Neuronal stem cell (in vitro differentiated cells): ENCODE results near the gene MAPKAP1.

Experiments
- DNase-seq: peaks from one replicate; pipeline ENCODE4 v3.0.0-alpha.2; 2013; ENCODE audit warnings: low spot score
- H2AFZ ChIP-seq: one replicate; pipeline ENCODE4 v1.6.1; 2013; ENCODE audit warnings: mild to moderate bottlenecking, low read length, inconsistent platforms
- H2AK5ac ChIP-seq: 2 replicates; pipeline ENCODE4 v1.6.1; 2013; ENCODE audit warnings: low read depth, mild to moderate bottlenecking, inconsistent platforms, low read length, moderate library complexity, mixed read lengths
- H2BK120ac ChIP-seq: 2 replicates; pipeline ENCODE4 v1.6.1; 2013; ENCODE audit warnings: low read depth, mild to moderate bottlenecking, inconsistent platforms, low read length, moderate library complexity, mixed read lengths
- H2BK12ac ChIP-seq: one replicate; pipeline ENCODE4 v1.6.1; 2013; ENCODE audit warnings: low read length, inconsistent platforms
- H2BK15ac ChIP-seq: 2 replicates; pipeline ENCODE4 v1.6.1; 2013; ENCODE audit warnings: mild to moderate bottlenecking, low read length, inconsistent platforms, mixed read lengths
- H2BK5ac ChIP-seq: one replicate; pipeline ENCODE4 v1.6.1; 2013; ENCODE audit warnings: inconsistent platforms, mild to moderate bottlenecking, low read length, moderate library complexity
- H3K14ac ChIP-seq: one replicate; pipeline ENCODE4 v1.6.1; 2013; ENCODE audit warnings: low read length, inconsistent platforms
- H3K18ac ChIP-seq: 2 replicates; pipeline ENCODE4 v1.6.1; 2013; ENCODE audit warnings: low read length, inconsistent platforms
- H3K23ac ChIP-seq: 2 replicates; pipeline ENCODE4 v1.6.1; 2013; ENCODE audit warnings: low read depth, mild to moderate bottlenecking, mixed read lengths, low read length, inconsistent platforms; ENCODE audit not compliant: poor library complexity
- H3K27ac ChIP-seq: replicated peaks from 3 replicates; pipeline ENCODE4 v1.5.1; 2013; ENCODE audit warnings: low read length, inconsistent platforms
- H3K27me3 ChIP-seq, 3 experiments: 2 replicates each; pipeline ENCODE4 v1.6.1; 2013; ENCODE audit warnings: low read length in 3 of 3, mild to moderate bottlenecking in 2 of 3, inconsistent platforms in 1 of 3, low read depth in 1 of 3, mixed read lengths in 1 of 3, moderate library complexity in 1 of 3; ENCODE audit not compliant: control insufficient read depth in 3 of 3, insufficient read depth in 3 of 3
- H3K36me3 ChIP-seq, 2 donors: replicated peaks in 1 of 2; 2 replicates each; pipeline ENCODE4 v1.6.1; 2013; ENCODE audit warnings: low read length in 2 of 2; ENCODE audit not compliant: control insufficient read depth in 2 of 2, insufficient read depth in 2 of 2
- H3K4ac ChIP-seq: 2 replicates; pipeline ENCODE4 v1.6.1; 2013; ENCODE audit warnings: inconsistent platforms, mild to moderate bottlenecking, low read length, moderate library complexity
- H3K4me1 ChIP-seq, 2 donors: 1 replicate in 1 of 2; 2 replicates in 1 of 2; pipeline ENCODE4 v1.6.1; 2013; ENCODE audit warnings: low read length in 2 of 2, low read depth in 1 of 2; ENCODE audit not compliant: control insufficient read depth in 2 of 2, insufficient read depth in 1 of 2
- H3K4me2 ChIP-seq: one replicate; pipeline ENCODE4 v1.6.1; 2013; ENCODE audit warnings: mild to moderate bottlenecking, low read length, inconsistent platforms; ENCODE audit not compliant: insufficient read depth, poor library complexity, severe bottlenecking
- H3K4me3 ChIP-seq, 2 donors: 2 replicates each; pipeline ENCODE4 v1.5.1; 2013; ENCODE audit warnings: low read length in 2 of 2, mild to moderate bottlenecking in 2 of 2, inconsistent platforms in 1 of 2, moderate library complexity in 1 of 2
- H3K79me1 ChIP-seq: one replicate; pipeline ENCODE4 v1.6.1; 2013; ENCODE audit warnings: low read depth, mild to moderate bottlenecking, inconsistent platforms, low read length, moderate library complexity
- H3K9ac ChIP-seq: one replicate; pipeline ENCODE4 v1.6.1; 2013; ENCODE audit warnings: mild to moderate bottlenecking, low read depth, low read length, inconsistent platforms; ENCODE audit not compliant: poor library complexity
- H3K9me3 ChIP-seq, 2 donors: replicated peaks in 1 of 2; 2 replicates each; pipeline versions ENCODE3 to v1.6.1; 2013; ENCODE audit warnings: low read length in 2 of 2, mild to moderate bottlenecking in 2 of 2, inconsistent platforms in 1 of 2, low read depth in 1 of 2, mixed read lengths in 1 of 2, moderate library complexity in 1 of 2; ENCODE audit not compliant: control insufficient read depth in 2 of 2, insufficient read depth in 1 of 2
- H4K8ac ChIP-seq: one replicate; pipeline ENCODE4 v1.6.1; 2013; ENCODE audit warnings: low read depth, mild to moderate bottlenecking, inconsistent platforms, low read length, moderate library complexity
- H4K91ac ChIP-seq: one replicate; pipeline ENCODE4 v1.6.1; 2013; ENCODE audit warnings: low read length, low read depth, mild to moderate bottlenecking, inconsistent platforms; ENCODE audit not compliant: poor library complexity
- WGBS, 2 donors: extraction: QIAGEN DNeasy Blood & Tissue Kit; methylation state at CpG; one replicate each; pipeline ENCODE4 v1.1.7; 2013; ENCODE audit warnings: missing lambda C conversion rate in 2 of 2, mixed read lengths in 1 of 2; ENCODE audit not compliant: insufficient read length in 2 of 2, insufficient replicate concordance in 1 of 2; ENCODE audit errors: extremely low coverage in 2 of 2; 5-methylcytosine and 5-hydroxymethylcytosine counted together

Gene MAPKAP1

GRCh38 chr9:125431012-125431305, 276.0 kb downstream of the MAPKAP1 start:
- H3K4me3 ChIP-seq: no peak overlapping the region
- no peaks in the 10 kb centered on the region for H3K36me3 ChIP-seq
- H2BK120ac ChIP-seq: no peak overlapping the region
- no CpG with 5 or more reads among the region's 3 CpGs for WGBS, 2 donors
- H2BK12ac ChIP-seq: no peak overlapping the region
- no peaks in the 10 kb centered on the region for H3K27me3 ChIP-seq
- H4K8ac ChIP-seq: no peak overlapping the region
- no peak for DNase-seq
- no peak overlapping the region for H3K4ac ChIP-seq
- H4K91ac ChIP-seq: no peak overlapping the region
- no peak overlapping the region for H3K4me2 ChIP-seq
- no peak overlapping the region for H2AFZ ChIP-seq
- no peak overlapping the region for H2BK15ac ChIP-seq
- peaks cover 0 to 1% of the 10 kb centered on the region in 2 donors for H3K9me3 ChIP-seq
- no peak overlapping the region for H2AK5ac ChIP-seq
- H3K14ac ChIP-seq: no peak overlapping the region
- H3K79me1 ChIP-seq: no peaks in the 10 kb centered on the region
- H3K18ac ChIP-seq: no peak overlapping the region
- no peak overlapping the region for H3K23ac ChIP-seq
- H2BK5ac ChIP-seq: no peak overlapping the region
- H3K27ac ChIP-seq: no peak overlapping the region
- peaks cover 5 to 9% of the 10 kb centered on the region in 2 donors for H3K4me1 ChIP-seq
- no peak overlapping the region for H3K9ac ChIP-seq

GRCh38 chr9:125430161-125431011, 276.6 kb downstream of the MAPKAP1 start:
- Histone ChIP-seq H3K4me1 (peaks cover 5 to 9% of the 10 kb centered on the region in 2 donors), H2AK5ac (no peak overlapping the region), H3K36me3 (no peaks in the 10 kb centered on the region), H3K4ac (no peak overlapping the region), H3K9me3 (no peaks in the 10 kb centered on the region), H3K23ac (no peak overlapping the region), H4K91ac (no peak overlapping the region), H3K18ac (peak overlapping the region; percentile 58), H2AFZ (peak overlapping the region; percentile 56), H3K9ac (no peak overlapping the region), H3K27me3 (no peaks in the 10 kb centered on the region), H3K4me3 (no peak overlapping the region), H3K14ac (peak overlapping the region; percentile 22), H2BK12ac (no peak overlapping the region), H2BK5ac (peak overlapping the region; percentile 17), H2BK15ac (no peak overlapping the region), H3K79me1 (no peaks in the 10 kb centered on the region), H2BK120ac (peak overlapping the region; percentile 19), H3K4me2 (no peak overlapping the region), H3K27ac (no peak overlapping the region), H4K8ac (no peak overlapping the region)
- no peak for DNase-seq
- WGBS, 2 donors: no CpG with 5 or more reads among the region's 21 CpGs

GRCh38 chr9:125429476-125430160, 277.4 kb downstream of the MAPKAP1 start:
- Histone ChIP-seq H3K4me1 (peaks cover 5 to 9% of the 10 kb centered on the region in 2 donors), H3K14ac (no peak overlapping the region), H3K79me1 (no peaks in the 10 kb centered on the region), H4K91ac (no peak overlapping the region), H2BK5ac (peak overlapping the region; percentile 17), H4K8ac (no peak overlapping the region), H2AFZ (no peak overlapping the region), H3K36me3 (no peaks in the 10 kb centered on the region), H3K4me3 (no peak overlapping the region), H3K9ac (no peak overlapping the region), H2BK120ac (no peak overlapping the region), H3K23ac (no peak overlapping the region), H3K27ac (no peak overlapping the region), H2BK15ac (no peak overlapping the region), H2BK12ac (no peak overlapping the region), H3K18ac (peak overlapping the region; percentile 32), H3K9me3 (no peaks in the 10 kb centered on the region), H3K4ac (no peak overlapping the region), H3K4me2 (no peak overlapping the region), H2AK5ac (peak overlapping the region; percentile 18), H3K27me3 (no peaks in the 10 kb centered on the region)
- WGBS, 2 donors: no CpG with 5 or more reads among the region's 20 CpGs
- DNase-seq: no peak

- no peak for DNase-seq
- H3K27me3 ChIP-seq: no peaks in the 10 kb centered on the region
- no peak overlapping the region for H3K9ac ChIP-seq
- H3K4me3 ChIP-seq: no peak overlapping the region
- WGBS, 2 donors: no CpG with 5 or more reads among the region's 16 CpGs
- peak overlapping the region; percentile 44 for H2BK120ac ChIP-seq
- peaks cover 5 to 9% of the 10 kb centered on the region in 2 donors for H3K4me1 ChIP-seq
- no peak overlapping the region for H2AFZ ChIP-seq
- H3K23ac ChIP-seq: no peak overlapping the region
- H3K14ac ChIP-seq: no peak overlapping the region
- peak overlapping the region; percentile 57 for H2AK5ac ChIP-seq
- H2BK15ac ChIP-seq: no peak overlapping the region
- H3K4me2 ChIP-seq: no peak overlapping the region
- no peak overlapping the region for H3K18ac ChIP-seq
- H3K79me1 ChIP-seq: no peaks in the 10 kb centered on the region
- peak overlapping the region; percentile 1 for H4K91ac ChIP-seq
- H2BK5ac ChIP-seq: no peak overlapping the region
- H3K27ac ChIP-seq: no peak overlapping the region
- no peaks in the 10 kb centered on the region for H3K9me3 ChIP-seq
- H3K4ac ChIP-seq: no peak overlapping the region
- peak overlapping the region; percentile 26 for H4K8ac ChIP-seq
- no peak overlapping the region for H2BK12ac ChIP-seq
- H3K36me3 ChIP-seq: no peaks in the 10 kb centered on the region
Measured at GRCh38 chr9:125428902-125429467, 278.0 kb downstream of the MAPKAP1 start.
